ENCODE data around the gene CROCC2.

The CROCC2 gene

DNA sequence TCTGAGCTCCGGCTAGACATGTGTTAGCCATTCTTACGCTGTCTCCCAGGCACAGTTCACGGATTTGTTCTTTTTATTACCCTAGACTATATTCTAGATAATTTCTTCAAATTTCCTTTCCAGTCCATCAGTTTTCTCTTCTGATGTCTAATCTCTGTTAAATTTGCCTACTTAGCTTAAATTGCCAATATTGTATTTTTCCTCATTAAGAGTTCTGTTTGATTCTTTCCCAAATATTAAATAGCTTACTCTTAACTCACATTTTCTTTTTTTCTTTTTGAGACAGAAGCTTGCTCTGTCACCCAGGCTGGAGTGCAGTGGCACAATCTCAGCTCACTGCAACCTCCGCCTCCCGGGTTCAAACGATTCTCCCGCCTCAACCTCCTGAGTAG lies 21.2 kb downstream of the CROCC2 start:
- in situ Hi-C loops (cut with HindIII; ENCODE audit: low sequenced_read_pairs): loop anchor here (25.0 kb wide), 1 partner anchor 160 kb away; no protein-coding TSS in a partner anchor

DNA sequence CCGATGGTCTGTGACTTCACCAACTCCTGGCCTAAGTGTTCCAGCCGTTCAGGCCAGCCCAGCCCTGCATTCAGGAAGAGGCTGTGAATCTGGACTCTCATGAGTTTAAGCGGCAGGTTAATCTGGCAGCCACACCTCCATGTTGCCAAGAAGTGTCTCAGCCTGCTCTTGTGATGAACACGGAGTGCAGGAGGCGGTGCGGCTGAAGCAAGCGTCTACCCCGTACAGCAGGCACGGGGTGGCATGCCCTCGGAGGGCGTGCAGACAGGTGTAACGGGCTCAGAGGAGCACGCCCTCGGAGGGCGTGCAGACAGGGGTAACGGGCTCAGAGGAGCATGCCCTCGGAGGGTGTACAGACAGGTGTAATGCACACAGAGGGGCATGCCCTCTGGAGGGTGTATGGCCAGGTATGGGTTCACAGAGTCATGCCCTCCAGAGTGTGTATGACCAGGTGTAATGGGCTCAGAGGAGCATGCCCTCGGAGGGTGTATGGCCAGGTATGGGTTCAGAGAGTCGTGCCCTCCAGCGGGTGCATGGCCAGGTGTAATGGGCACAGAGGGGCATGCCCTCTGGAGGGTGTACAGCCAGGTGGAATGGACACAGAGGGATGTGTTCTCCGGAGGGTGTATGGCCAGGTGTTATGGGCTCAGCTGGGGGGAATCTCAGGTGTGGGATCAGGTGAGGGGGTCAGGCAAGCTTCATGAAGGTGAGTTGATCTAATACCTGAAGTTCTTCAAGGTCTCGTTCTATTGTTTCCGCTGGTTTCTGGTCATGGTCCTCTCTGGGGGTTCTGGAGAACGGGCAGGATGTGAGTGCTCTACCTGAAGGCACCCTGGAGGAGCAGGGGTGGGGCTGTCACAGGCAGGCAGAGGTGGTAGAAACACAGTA lies 22.6 kb downstream of the CROCC2 start:
- TF ChIP-seq, protein P1, sequence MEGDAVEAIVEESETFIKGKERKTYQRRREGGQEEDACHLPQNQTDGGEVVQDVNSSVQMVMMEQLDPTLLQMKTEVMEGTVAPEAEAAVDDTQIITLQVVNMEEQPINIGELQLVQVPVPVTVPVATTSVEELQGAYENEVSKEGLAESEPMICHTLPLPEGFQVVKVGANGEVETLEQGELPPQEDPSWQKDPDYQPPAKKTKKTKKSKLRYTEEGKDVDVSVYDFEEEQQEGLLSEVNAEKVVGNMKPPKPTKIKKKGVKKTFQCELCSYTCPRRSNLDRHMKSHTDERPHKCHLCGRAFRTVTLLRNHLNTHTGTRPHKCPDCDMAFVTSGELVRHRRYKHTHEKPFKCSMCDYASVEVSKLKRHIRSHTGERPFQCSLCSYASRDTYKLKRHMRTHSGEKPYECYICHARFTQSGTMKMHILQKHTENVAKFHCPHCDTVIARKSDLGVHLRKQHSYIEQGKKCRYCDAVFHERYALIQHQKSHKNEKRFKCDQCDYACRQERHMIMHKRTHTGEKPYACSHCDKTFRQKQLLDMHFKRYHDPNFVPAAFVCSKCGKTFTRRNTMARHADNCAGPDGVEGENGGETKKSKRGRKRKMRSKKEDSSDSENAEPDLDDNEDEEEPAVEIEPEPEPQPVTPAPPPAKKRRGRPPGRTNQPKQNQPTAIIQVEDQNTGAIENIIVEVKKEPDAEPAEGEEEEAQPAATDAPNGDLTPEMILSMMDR (IDR thresholded peaks at IDR 0.05; ENCODE audit: low read depth, low read length, missing control alignments): no peak
- no peak overlapping the region for H3K4me3 ChIP-seq (ENCODE audit: low read depth, low read length)
- no peak for DNase-seq (ENCODE audit: low read depth)
- in situ Hi-C loops (cut with HindIII; ENCODE audit: low sequenced_read_pairs): loop anchor here (25.0 kb wide), 1 partner anchor 159 kb away; no protein-coding TSS in a partner anchor

More for the DNA sequence above, 21.2 kb downstream of the CROCC2 start:
- H3K4me3 ChIP-seq (ENCODE audit: low read depth, low read length): no peak overlapping the region
- no peak for DNase-seq (ENCODE audit: low read depth)
- TF ChIP-seq, protein P1 (IDR thresholded peaks at IDR 0.05; ENCODE audit: low read depth, low read length, missing control alignments): no peak

DNA sequence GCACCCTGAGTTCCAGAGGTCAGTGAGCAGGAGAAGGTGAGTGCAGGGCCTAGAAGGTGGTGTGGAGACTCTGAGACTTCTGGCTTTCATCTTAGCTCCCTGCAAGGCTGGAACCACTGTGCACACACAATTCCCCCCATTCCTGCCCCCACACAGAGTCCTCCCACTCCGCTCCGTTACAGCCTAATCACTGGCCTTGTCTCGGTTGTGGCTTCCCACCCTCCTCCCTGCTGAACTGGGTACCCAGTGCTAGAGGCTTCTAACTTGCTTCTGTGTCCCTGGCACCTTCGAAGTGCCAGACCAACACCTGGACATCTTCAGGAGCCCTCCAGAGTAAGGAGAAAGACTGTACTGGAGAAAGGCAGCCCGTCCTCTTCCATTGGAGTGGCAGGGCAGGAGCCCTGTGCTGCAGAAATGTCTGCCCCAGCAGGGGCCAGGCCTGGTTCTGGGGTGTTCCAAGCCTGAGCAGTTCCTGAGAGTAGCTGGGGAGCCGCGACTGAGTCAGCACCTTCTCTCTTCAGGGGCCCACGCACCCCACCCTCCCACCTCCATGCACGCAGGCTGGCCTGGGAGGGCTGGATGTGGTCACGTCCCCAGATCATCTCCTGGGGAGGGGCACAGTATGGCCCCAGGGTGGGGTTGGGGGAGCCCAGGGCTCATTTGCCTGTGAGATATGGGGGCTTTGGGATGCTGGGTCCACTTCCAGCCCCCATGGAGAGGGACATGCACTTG lies 23.4 kb downstream of the CROCC2 start:
- in situ Hi-C loops (cut with HindIII; ENCODE audit: low sequenced_read_pairs): loop anchor here (25.0 kb wide), 1 partner anchor 158 kb away; no protein-coding TSS in a partner anchor
- no peak overlapping the region for H3K4me3 ChIP-seq (ENCODE audit: low read depth, low read length)
- TF ChIP-seq, protein P1 (IDR thresholded peaks at IDR 0.05; ENCODE audit: low read depth, low read length, missing control alignments): no peak
- DNase-seq (ENCODE audit: low read depth): no peak

DNA sequence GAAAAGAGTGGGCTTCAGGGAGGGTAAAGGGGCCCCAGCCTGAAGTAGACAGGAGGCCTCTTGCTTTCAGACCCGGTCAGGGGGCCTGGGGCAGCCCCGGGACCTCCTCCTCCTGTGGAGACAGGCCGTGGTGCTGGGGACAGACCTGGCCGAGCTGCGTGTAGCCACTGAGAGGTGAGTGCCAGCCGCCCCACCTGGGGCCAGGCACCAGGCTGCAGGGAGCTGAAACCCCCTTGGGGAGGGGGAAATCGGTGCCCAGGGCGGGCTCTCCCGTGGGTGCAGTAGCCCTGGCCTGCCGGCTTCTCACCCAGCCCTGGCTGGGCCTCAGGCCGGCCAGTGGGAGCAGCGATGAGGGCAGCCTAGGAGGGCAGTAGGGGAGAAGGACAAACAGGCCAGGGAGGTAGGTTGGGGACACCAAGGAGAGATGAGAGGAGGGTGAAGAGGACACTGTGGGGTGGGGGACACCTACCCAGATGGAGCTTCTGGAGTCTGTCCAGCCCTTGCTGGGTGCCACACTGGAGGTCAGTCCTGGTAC lies 24.0 kb downstream of the CROCC2 start:
- H3K4me3 ChIP-seq (ENCODE audit: low read depth, low read length): no peak overlapping the region
- TF ChIP-seq, protein P1 (IDR thresholded peaks at IDR 0.05; ENCODE audit: low read depth, low read length, missing control alignments): no peak
- no peak for DNase-seq (ENCODE audit: low read depth)
- in situ Hi-C loops (cut with HindIII; ENCODE audit: low sequenced_read_pairs): loop anchor here (25.0 kb wide), 1 partner anchor 157 kb away; no protein-coding TSS in a partner anchor

DNA sequence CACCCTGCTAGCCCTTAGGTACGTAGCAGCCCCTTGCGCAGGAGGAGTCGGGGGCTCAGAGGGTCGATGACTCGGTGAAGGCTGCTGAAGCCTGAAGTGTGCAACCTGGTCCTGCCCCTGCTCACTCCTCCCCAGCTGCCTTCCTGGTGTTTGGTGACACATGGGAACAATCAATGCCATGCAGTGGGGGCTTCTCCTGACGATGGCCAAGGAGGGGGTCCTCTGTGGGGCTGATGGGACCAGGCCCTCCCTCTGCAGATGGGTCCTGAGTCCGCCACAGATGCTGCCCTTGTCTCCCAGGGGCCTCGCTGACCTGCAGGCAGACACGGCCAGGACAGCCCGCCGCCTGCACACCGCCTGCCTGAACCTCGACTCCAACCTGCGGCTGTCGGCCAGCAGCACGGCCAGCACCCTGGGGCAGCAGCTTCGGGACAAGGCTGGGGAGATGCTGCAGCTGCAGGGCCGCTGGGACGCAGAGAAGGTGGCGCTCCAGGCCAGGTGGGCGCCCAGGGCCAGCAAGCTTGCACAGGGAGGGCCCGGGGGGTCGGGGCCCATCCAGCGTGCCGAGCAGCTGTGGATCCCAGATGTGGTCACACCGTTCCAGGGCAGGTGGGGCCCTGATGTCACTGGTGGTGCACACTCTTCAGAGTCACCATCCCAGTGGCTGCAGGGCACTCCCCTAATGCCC lies 24.6 kb downstream of the CROCC2 start:
- in situ Hi-C loops (cut with HindIII; ENCODE audit: low sequenced_read_pairs): loop anchor here (25.0 kb wide), 1 partner anchor 157 kb away; no protein-coding TSS in a partner anchor
- no peak overlapping the region for H3K4me3 ChIP-seq (ENCODE audit: low read depth, low read length)
- no peak for DNase-seq (ENCODE audit: low read depth)
- TF ChIP-seq, protein P1 (IDR thresholded peaks at IDR 0.05; ENCODE audit: low read depth, low read length, missing control alignments): no peak

Data from astrocyte of the cerebellum (primary cell).